RWPE2 (cell line): Measurements from ENCODE around the gene TMEM145.

Source experiments
- ATAC-seq: fragments of 200-7000 bp; cut with Tn5 transposase; 3 replicates; pipeline ENCODE4 v1.9.1; 2021; ENCODE audit warnings: low read depth
- DNase-seq: peaks from one replicate; pipeline ENCODE4 v3.0.0-alpha.2; 2020; ENCODE audit warnings: low spot score
- H3K27ac ChIP-seq: fragments of 450-650 bp; 2 replicates; pipeline ENCODE4 v1.5.1; 2017; ENCODE audit warnings: mild to moderate bottlenecking; ENCODE audit not compliant: poor library complexity, severe bottlenecking
- H3K27me3 ChIP-seq: fragments of 250-450 bp; sonication (Bioruptor Pico); 2 replicates; pipeline ENCODE4 v1.5.1; 2021; ENCODE audit warnings: mild to moderate bottlenecking, moderate library complexity; ENCODE audit not compliant: insufficient read depth, poor library complexity, severe bottlenecking
- H3K36me3 ChIP-seq: fragments of 250-450 bp; sonication (Bioruptor Pico); 2 replicates; pipeline ENCODE4 v1.5.1; 2020; ENCODE audit warnings: low read depth, mild to moderate bottlenecking, moderate library complexity
- H3K4me1 ChIP-seq: fragments of 250-450 bp; sonication (Bioruptor Pico); 2 replicates; pipeline ENCODE4 v1.5.1; 2021; ENCODE audit warnings: mild to moderate bottlenecking, moderate library complexity; ENCODE audit not compliant: insufficient read depth, poor library complexity, severe bottlenecking
- H3K4me3 ChIP-seq: fragments of 250-450 bp; sonication (Bioruptor Pico); 2 replicates; pipeline ENCODE4 v1.5.1; 2021; ENCODE audit warnings: mild to moderate bottlenecking, moderate library complexity; ENCODE audit not compliant: severe bottlenecking
- H3K9me3 ChIP-seq: fragments of 250-450 bp; sonication (Bioruptor Pico); 2 replicates; pipeline ENCODE4 v1.5.1; 2021; ENCODE audit warnings: mild to moderate bottlenecking, moderate library complexity; ENCODE audit not compliant: severe bottlenecking
- TF ChIP-seq, protein P1 (sequence below): fragments of 450-650 bp; IDR thresholded peaks from one replicate; pipeline ENCODE4 v1.5.1; 2017; ENCODE audit warnings: mild to moderate bottlenecking, moderate library complexity; ENCODE audit not compliant: poor library complexity, severe bottlenecking

TMEM145 gene

GRCh38 chr19:42294471-42295137 lies 18.5 kb upstream of the TMEM145 start:
- Histone ChIP-seq H3K9me3 (no peaks in the 10 kb centered on the region), H3K27me3 (no peaks in the 10 kb centered on the region), H3K4me1 (no peaks in the 10 kb centered on the region), H3K4me3 (no peak overlapping the region), H3K36me3 (peaks cover 57% of the 10 kb centered on the region), H3K27ac (no peak overlapping the region)
- TF ChIP-seq, protein P1, sequence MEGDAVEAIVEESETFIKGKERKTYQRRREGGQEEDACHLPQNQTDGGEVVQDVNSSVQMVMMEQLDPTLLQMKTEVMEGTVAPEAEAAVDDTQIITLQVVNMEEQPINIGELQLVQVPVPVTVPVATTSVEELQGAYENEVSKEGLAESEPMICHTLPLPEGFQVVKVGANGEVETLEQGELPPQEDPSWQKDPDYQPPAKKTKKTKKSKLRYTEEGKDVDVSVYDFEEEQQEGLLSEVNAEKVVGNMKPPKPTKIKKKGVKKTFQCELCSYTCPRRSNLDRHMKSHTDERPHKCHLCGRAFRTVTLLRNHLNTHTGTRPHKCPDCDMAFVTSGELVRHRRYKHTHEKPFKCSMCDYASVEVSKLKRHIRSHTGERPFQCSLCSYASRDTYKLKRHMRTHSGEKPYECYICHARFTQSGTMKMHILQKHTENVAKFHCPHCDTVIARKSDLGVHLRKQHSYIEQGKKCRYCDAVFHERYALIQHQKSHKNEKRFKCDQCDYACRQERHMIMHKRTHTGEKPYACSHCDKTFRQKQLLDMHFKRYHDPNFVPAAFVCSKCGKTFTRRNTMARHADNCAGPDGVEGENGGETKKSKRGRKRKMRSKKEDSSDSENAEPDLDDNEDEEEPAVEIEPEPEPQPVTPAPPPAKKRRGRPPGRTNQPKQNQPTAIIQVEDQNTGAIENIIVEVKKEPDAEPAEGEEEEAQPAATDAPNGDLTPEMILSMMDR, result no peak
- ATAC-seq (no peak), DNase-seq (no peak)

GRCh38 chr19:42295342-42295741 lies 17.8 kb upstream of the TMEM145 start:
- Histone ChIP-seq H3K4me1 (no peaks in the 10 kb centered on the region), H3K27me3 (no peaks in the 10 kb centered on the region), H3K4me3 (no peak overlapping the region), H3K27ac (no peak overlapping the region), H3K9me3 (no peaks in the 10 kb centered on the region), H3K36me3 (peaks cover 55% of the 10 kb centered on the region)
- TF ChIP-seq, protein P1, result no peak
- ATAC-seq (no peak), DNase-seq (no peak)

DNA sequence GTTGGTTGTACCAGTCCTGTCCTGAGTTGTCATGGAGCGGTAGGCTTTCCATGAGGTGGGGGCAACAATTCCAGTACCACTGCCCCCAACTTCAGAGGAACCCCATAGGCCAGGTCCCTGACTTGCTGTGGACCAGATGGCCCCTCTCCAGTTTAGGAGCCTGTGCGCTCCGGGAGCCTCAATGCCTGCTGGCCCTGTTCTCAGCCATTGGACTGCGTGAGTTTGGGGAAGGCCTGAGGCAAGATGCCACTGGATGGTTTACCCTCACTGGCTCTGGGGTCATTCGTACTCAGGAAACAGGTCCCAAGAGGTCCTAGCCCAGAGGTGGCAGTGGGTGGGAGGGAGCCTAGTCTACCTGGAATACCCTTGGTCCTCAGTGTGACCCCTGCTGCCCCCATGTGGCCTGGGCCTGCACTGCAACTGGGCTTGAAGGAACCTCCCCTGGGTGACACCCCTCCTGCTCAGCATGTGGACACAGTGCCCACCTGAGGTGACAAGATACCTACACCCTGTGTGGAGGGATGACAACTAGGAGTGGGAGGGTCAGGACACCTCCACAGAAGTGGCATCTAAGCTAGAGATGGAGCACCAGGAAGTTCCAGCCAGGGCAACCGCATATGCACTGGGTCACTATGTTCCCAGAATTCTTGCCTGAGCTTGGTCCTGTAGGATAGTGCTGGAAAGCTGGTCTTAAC lies 17.1 kb upstream of the TMEM145 start:
- H3K27ac ChIP-seq, result no peak overlapping the region

DNA sequence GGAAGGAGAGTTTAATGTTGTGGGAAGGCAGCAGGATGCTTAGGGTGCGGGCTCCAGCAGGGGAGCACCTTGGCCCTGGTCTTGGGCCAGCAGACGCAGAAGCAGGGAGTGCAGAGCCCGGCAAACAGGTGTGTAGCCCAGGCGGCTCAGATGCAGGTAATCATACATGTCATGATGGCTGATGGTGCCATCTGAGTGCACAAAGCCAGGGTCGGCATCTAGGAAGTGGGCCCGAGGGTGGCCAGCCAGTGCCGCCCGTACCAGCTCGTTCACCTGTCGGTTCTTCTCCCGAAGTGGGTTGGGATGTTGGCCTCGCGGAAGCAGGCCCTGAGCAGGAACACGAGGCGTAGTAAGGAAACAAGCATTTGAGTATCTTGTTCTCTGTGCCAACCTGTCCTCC lies 16.1 kb upstream of the TMEM145 start:
- TF ChIP-seq, protein P1, result no peak
- Histone ChIP-seq H3K9me3 (no peaks in the 10 kb centered on the region), H3K27ac (no peak overlapping the region), H3K27me3 (no peaks in the 10 kb centered on the region), H3K4me3 (no peak overlapping the region), H3K36me3 (peaks cover 38% of the 10 kb centered on the region), H3K4me1 (peaks cover 6% of the 10 kb centered on the region)
- ATAC-seq (no peak), DNase-seq (peak; percentile 41)

More for the DNA sequence above, 17.1 kb upstream of the TMEM145 start:
- DNase-seq, result no peak
- Histone ChIP-seq H3K36me3 (peaks cover 49% of the 10 kb centered on the region), H3K4me1 (no peaks in the 10 kb centered on the region), H3K27me3 (no peaks in the 10 kb centered on the region), H3K4me3 (no peak overlapping the region), H3K9me3 (no peaks in the 10 kb centered on the region)
- ATAC-seq, result peak; percentile 68; the same call in 2 of the 3 replicates
- TF ChIP-seq, protein P1, result peak; percentile 91
